GM08714 (cell line): Measurements from ENCODE around the gene SLIT3.

Source experiments
- H3K4me3 ChIP-seq: fragments of 200-500 bp; sonication (Bioruptor generic); 2 replicates; pipeline ENCODE4 v1.5.1; 2014; ENCODE audit warnings: mild to moderate bottlenecking, low read length, inconsistent platforms
- ZNF274 ChIP-seq: IDR thresholded peaks from 2 replicates; pipeline ENCODE4 v1.6.1; 2012; ENCODE audit warnings: mild to moderate bottlenecking, low read depth, low read length

SLIT3 gene

GRCh38 chr5:168948746-168949145 is 352.2 kb downstream of the SLIT3 start:
- H3K4me3 ChIP-seq, result no peak overlapping the region
- no peak for TF ChIP-seq ZNF274

GRCh38 chr5:168947212-168947868 is 353.6 kb downstream of the SLIT3 start:
- no peak for TF ChIP-seq ZNF274
- no peak overlapping the region for H3K4me3 ChIP-seq

GRCh38 chr5:168946363-168946762 is 354.6 kb downstream of the SLIT3 start:
- TF ChIP-seq ZNF274, result no peak
- no peak overlapping the region for H3K4me3 ChIP-seq

- TF ChIP-seq ZNF274, result no peak
- H3K4me3 ChIP-seq, result no peak overlapping the region
These were observed 356.9 kb downstream of the SLIT3 start for GRCh38 chr5:168944004-168944403.

GRCh38 chr5:168943091-168943884 is 357.7 kb downstream of the SLIT3 start:
- TF ChIP-seq ZNF274, result no peak
- H3K4me3 ChIP-seq, result no peak overlapping the region

- no peak for TF ChIP-seq ZNF274
- no peak overlapping the region for H3K4me3 ChIP-seq
These were observed 359.0 kb downstream of the SLIT3 start for GRCh38 chr5:168941901-168942300.

- no peak overlapping the region for H3K4me3 ChIP-seq
- no peak for TF ChIP-seq ZNF274
These were observed 360.2 kb downstream of the SLIT3 start for GRCh38 chr5:168940712-168941111.

GRCh38 chr5:168939887-168940544 is 360.9 kb downstream of the SLIT3 start:
- no peak for TF ChIP-seq ZNF274
- no peak overlapping the region for H3K4me3 ChIP-seq

- H3K4me3 ChIP-seq, result no peak overlapping the region
- no peak for TF ChIP-seq ZNF274
These were observed 361.7 kb downstream of the SLIT3 start for GRCh38 chr5:168939156-168939800.

GRCh38 chr5:168936511-168936910 is 364.4 kb downstream of the SLIT3 start:
- no peak for TF ChIP-seq ZNF274
- H3K4me3 ChIP-seq, result no peak overlapping the region

- H3K4me3 ChIP-seq, result no peak overlapping the region
- TF ChIP-seq ZNF274, result no peak
These were observed 365.8 kb downstream of the SLIT3 start for GRCh38 chr5:168935183-168935582.

GRCh38 chr5:168934169-168934568 is 366.8 kb downstream of the SLIT3 start:
- no peak overlapping the region for H3K4me3 ChIP-seq
- TF ChIP-seq ZNF274, result no peak

- no peak overlapping the region for H3K4me3 ChIP-seq
- TF ChIP-seq ZNF274, result no peak
These were observed 368.3 kb downstream of the SLIT3 start for GRCh38 chr5:168932400-168933189.

GRCh38 chr5:168931638-168932345 is 369.1 kb downstream of the SLIT3 start:
- TF ChIP-seq ZNF274, result no peak
- no peak overlapping the region for H3K4me3 ChIP-seq
